Endothelial cell of umbilical vein (primary cell): Measurements from ENCODE around the gene STXBP2. TPM values are rescaled to one million over a fixed set of nuclear protein-coding genes. Genes with fewer than 3 reads are reported as not detected.

Experiments
- BruUV-seq: library from RNA; stranded (reverse); fragments of 400-500 nt; replicated peaks from 2 replicates; lab custom pipeline; 2021; lab: Mats Ljungman, UMichigan
- CTCF ChIA-PET: fragments of 300-600, 350-600 bp; sonication (Branson Sonifier 250); formaldehyde crosslinking; loops from one replicate; lab custom pipeline; 2021; ENCODE audit warnings: antibody characterized with exemption, inconsistent platforms; lab: Charles Lee
- POLR2A ChIA-PET: fragments of 300-600, 350-600 bp; sonication (Branson Sonifier 250); formaldehyde crosslinking; loops from one replicate; lab custom pipeline; 2021; ENCODE audit warnings: antibody characterized with exemption, inconsistent platforms; lab: Charles Lee
- DNase-seq: peaks from one replicate; pipeline ENCODE4 v3.0.0-alpha.2; 2011; ENCODE audit warnings: low read depth, low spot score
- FAIRE-seq: peaks from 2 replicates; lab custom pipeline; 2011; peaks lifted over from hg19 to GRCh38; lab: Jason Lieb, UNC
- H2AFZ ChIP-seq: 2 replicates; pipeline ENCODE4 v1.6.0; 2012; ENCODE audit warnings: low read depth, low read length, control low read depth, inconsistent platforms
- H3K27ac ChIP-seq: 2 replicates; pipeline ENCODE4 v1.5.1; 2011; ENCODE audit warnings: low read depth, mild to moderate bottlenecking, control low read depth, low read length, moderate library complexity; ENCODE audit not compliant: insufficient read depth
- H3K27me3 ChIP-seq, 2 experiments: 2 replicates each; pipeline versions ENCODE4 v1.6.0 to v1.6.1; 2011; ENCODE audit warnings: low read length in 2 of 2, mixed read lengths in 1 of 2; ENCODE audit not compliant: control insufficient read depth in 2 of 2, insufficient read depth in 2 of 2
- H3K36me3 ChIP-seq, 2 experiments: 2 replicates in 1 of 2; 3 replicates in 1 of 2; pipeline ENCODE4 v1.5.1; 2011; ENCODE audit warnings: low read length in 2 of 2, mild to moderate bottlenecking in 1 of 2, moderate library complexity in 1 of 2; ENCODE audit not compliant: control insufficient read depth in 2 of 2, insufficient read depth in 2 of 2; ENCODE audit errors: extremely low read depth in 1 of 2
- H3K4me1 ChIP-seq: 3 replicates; pipeline ENCODE4 v1.5.1; 2011; ENCODE audit warnings: mild to moderate bottlenecking, low read length; ENCODE audit not compliant: control insufficient read depth, insufficient read depth; ENCODE audit errors: extremely low read depth
- H3K4me2 ChIP-seq: 2 replicates; pipeline ENCODE4 v1.6.1; 2011; ENCODE audit warnings: low read length, control low read depth, mixed read lengths; ENCODE audit not compliant: insufficient read depth
- H3K4me3 ChIP-seq, 3 experiments: fragments of 200-600 bp in 1 of 3; sonication (generic), shearing (Covaris generic) in 1 of 3; replicated peaks in 1 of 3; 2 replicates each; pipeline ENCODE4 v1.5.1; 2011 to 2016; ENCODE audit warnings: control low read depth in 3 of 3, low read length in 3 of 3, mild to moderate bottlenecking in 2 of 3, inconsistent platforms in 1 of 3, low read depth in 1 of 3, moderate library complexity in 1 of 3; ENCODE audit not compliant: insufficient read depth in 1 of 3
- H3K79me2 ChIP-seq: 2 replicates; pipeline ENCODE4 v1.6.0; 2012; ENCODE audit warnings: low read length, inconsistent platforms; ENCODE audit not compliant: control insufficient read depth, insufficient read depth
- H3K9ac ChIP-seq: replicated peaks from 2 replicates; pipeline ENCODE3; 2011; ENCODE audit warnings: low read length, control low read depth; ENCODE audit not compliant: insufficient read depth; ENCODE audit errors: extremely low read depth
- H3K9me1 ChIP-seq: replicated peaks from 3 replicates; pipeline ENCODE4 v1.6.0; 2011; ENCODE audit warnings: mild to moderate bottlenecking, low read length; ENCODE audit not compliant: control insufficient read depth, insufficient read depth; ENCODE audit errors: extremely low read depth
- H3K9me3 ChIP-seq: replicated peaks from 2 replicates; pipeline ENCODE4 v1.5.1; 2012; ENCODE audit warnings: low read length, inconsistent platforms; ENCODE audit not compliant: control insufficient read depth, insufficient read depth
- H4K20me1 ChIP-seq: replicated peaks from 2 replicates; pipeline ENCODE3; 2011; ENCODE audit warnings: mild to moderate bottlenecking, low read length; ENCODE audit not compliant: control insufficient read depth, insufficient read depth; ENCODE audit errors: extremely low read depth
- EZH2 ChIP-seq: IDR thresholded peaks from 2 replicates; pipeline ENCODE4 v1.6.1; 2012; ENCODE audit warnings: borderline replicate concordance, low read depth, mild to moderate bottlenecking, moderate library complexity, low read length, inconsistent platforms; ENCODE audit not compliant: severe bottlenecking
- FOS ChIP-seq: IDR thresholded peaks from 2 replicates; pipeline ENCODE4 v1.6.1; 2011; ENCODE audit warnings: mild to moderate bottlenecking, low read length, moderate library complexity, borderline replicate concordance; ENCODE audit not compliant: insufficient read depth
- GATA2 ChIP-seq: IDR thresholded peaks from 2 replicates; pipeline ENCODE4 v1.7.0; 2011; ENCODE audit warnings: low read depth, mild to moderate bottlenecking, moderate library complexity, mixed read lengths, low read length; ENCODE audit not compliant: insufficient read length, insufficient read depth
- JUN ChIP-seq: IDR thresholded peaks from 2 replicates; pipeline ENCODE4 v1.6.1; 2011; ENCODE audit warnings: borderline replicate concordance, low read depth; ENCODE audit not compliant: insufficient read length, insufficient read depth
- MYC ChIP-seq: IDR thresholded peaks from one replicate; pipeline ENCODE4 v1.6.1; 2011; ENCODE audit warnings: mild to moderate bottlenecking, low read depth, low read length
- POLR2A ChIP-seq: IDR thresholded peaks from 2 replicates; pipeline ENCODE4 v1.6.1; 2012; ENCODE audit warnings: low read depth, mild to moderate bottlenecking, control low read depth, low read length
- dilution Hi-C: fragments of 300-500 bp; cut with MboI; formaldehyde crosslinking; loops from one replicate; pipeline ENCODE4 v1.15.0; 2019; ENCODE audit warnings: low sequenced_read_pairs; ENCODE audit not compliant: extremely low pct_ligation_motif_present
- intact Hi-C: fragments of 100-400 bp; cut with micrococcal nuclease; formaldehyde crosslinking; loops from one replicate; pipeline ENCODE4 v1.10.0; 2022
- polyA plus RNA-seq, 4 experiments: library from polyadenylated mRNA; depleted of rRNA in 3 of 4; stranded (reverse) in 3 of 4; unstranded in 1 of 4; fragments of >200 nt; gene quantifications; 2 replicates each; pipeline versions ENCODE4 v1.2.1 to v1.2.3, GENCODE V29; 2011 to 2012; ENCODE audit warnings: missing spikeins in 1 of 4
- total RNA-seq: library from RNA; stranded (reverse); gene quantifications from 2 replicates; pipeline ENCODE4 v1.2.3, GENCODE V29; 2021
- TF ChIP-seq, protein P1 (sequence below): IDR thresholded peaks from 2 replicates; pipeline ENCODE4 v1.6.1; 2011; ENCODE audit not compliant: insufficient read depth, insufficient read length
- TF ChIP-seq, protein P2 (sequence below), 2 donors: IDR thresholded peaks; 1 replicate in 1 of 2; 2 replicates in 1 of 2; pipeline ENCODE4 v1.5.1; 2011; ENCODE audit warnings: low read length in 2 of 2, mild to moderate bottlenecking in 2 of 2, moderate library complexity in 2 of 2, control low read depth in 1 of 2, inconsistent platforms in 1 of 2, low read depth in 1 of 2; ENCODE audit not compliant: insufficient read depth in 1 of 2; ENCODE audit errors: extremely low read depth in 1 of 2

Gene STXBP2
- total and polyA plus RNA-seq, 2 donors (not counting 3 experiments of a cell fraction or from before 2014, with no cell fraction given), result 70.0 to 105 TPM

GRCh38 chr19:7639863-7640348 lies 3.0 kb downstream of the STXBP2 start:
- DNase-seq (no peak), FAIRE-seq (no peak)
- Histone ChIP-seq H2AFZ (no peak overlapping the region), H3K9ac (no peak overlapping the region), H3K36me3 (no peaks in the 10 kb centered on the region), H3K79me2 (no peaks in the 10 kb centered on the region), H3K4me3 (no peak overlapping the region), H3K4me1 (peaks cover 7% of the 10 kb centered on the region), H3K27me3 (no peaks in the 10 kb centered on the region), H4K20me1 (no peaks in the 10 kb centered on the region), H3K4me2 (no peak overlapping the region), H3K9me1 (no peaks in the 10 kb centered on the region), H3K27ac (no peak overlapping the region), H3K9me3 (no peaks in the 10 kb centered on the region)
- CTCF ChIA-PET, result no interaction called here
- POLR2A ChIA-PET, result no interaction called here
- dilution Hi-C loops (no loop called here), intact Hi-C loops (no loop called here)
- BruUV-seq, result no TSS peak
- TF ChIP-seq GATA2 (no peak), POLR2A (no peak), MYC (no peak), EZH2 (no peak), FOS (no peak)
- TF ChIP-seq, protein P1, sequence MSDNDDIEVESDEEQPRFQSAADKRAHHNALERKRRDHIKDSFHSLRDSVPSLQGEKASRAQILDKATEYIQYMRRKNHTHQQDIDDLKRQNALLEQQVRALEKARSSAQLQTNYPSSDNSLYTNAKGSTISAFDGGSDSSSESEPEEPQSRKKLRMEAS, result peak; percentile 62

- ChIA-PET POLR2A (no interaction called here), CTCF (interaction anchor here (0.9 to 2.3 kb wide), 6 partner anchors 11 to 212 kb away, joined by 3 to 8 read pairs (median 6); partner anchors contain the start of genes PET100, TRAPPC5 and XAB2)
- dilution Hi-C loops, result no loop called here
- intact Hi-C loops, result no loop called here
- Histone ChIP-seq H3K4me1 (peaks cover 7% of the 10 kb centered on the region), H3K9ac (no peak overlapping the region), H3K79me2 (no peaks in the 10 kb centered on the region), H2AFZ (no peak overlapping the region), H3K27ac (no peak overlapping the region), H3K9me1 (no peaks in the 10 kb centered on the region), H3K4me2 (no peak overlapping the region), H3K27me3 (no peaks in the 10 kb centered on the region), H3K4me3 (no peak overlapping the region), H3K36me3 (no peaks in the 10 kb centered on the region), H3K9me3 (no peaks in the 10 kb centered on the region), H4K20me1 (no peaks in the 10 kb centered on the region)
- BruUV-seq, result no TSS peak
- FAIRE-seq (no peak), DNase-seq (no peak)
- TF ChIP-seq, protein P2, sequence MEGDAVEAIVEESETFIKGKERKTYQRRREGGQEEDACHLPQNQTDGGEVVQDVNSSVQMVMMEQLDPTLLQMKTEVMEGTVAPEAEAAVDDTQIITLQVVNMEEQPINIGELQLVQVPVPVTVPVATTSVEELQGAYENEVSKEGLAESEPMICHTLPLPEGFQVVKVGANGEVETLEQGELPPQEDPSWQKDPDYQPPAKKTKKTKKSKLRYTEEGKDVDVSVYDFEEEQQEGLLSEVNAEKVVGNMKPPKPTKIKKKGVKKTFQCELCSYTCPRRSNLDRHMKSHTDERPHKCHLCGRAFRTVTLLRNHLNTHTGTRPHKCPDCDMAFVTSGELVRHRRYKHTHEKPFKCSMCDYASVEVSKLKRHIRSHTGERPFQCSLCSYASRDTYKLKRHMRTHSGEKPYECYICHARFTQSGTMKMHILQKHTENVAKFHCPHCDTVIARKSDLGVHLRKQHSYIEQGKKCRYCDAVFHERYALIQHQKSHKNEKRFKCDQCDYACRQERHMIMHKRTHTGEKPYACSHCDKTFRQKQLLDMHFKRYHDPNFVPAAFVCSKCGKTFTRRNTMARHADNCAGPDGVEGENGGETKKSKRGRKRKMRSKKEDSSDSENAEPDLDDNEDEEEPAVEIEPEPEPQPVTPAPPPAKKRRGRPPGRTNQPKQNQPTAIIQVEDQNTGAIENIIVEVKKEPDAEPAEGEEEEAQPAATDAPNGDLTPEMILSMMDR (IDR thresholded peaks at IDR 0.05; ENCODE audit: extremely low read depth in 1 of 2, insufficient read depth in 1 of 2, low read depth in 1 of 2, low read length in 2 of 2), result no peak
- TF ChIP-seq JUN (no peak), FOS (no peak), MYC (no peak)
These were observed 3.9 kb downstream of the STXBP2 start for GRCh38 chr19:7640803-7641202.
